HPDE6-E6E7 (cell line): ENCODE results near the gene RBM22.
"Not testable (repeated sequence)": the region's sequence is repeated elsewhere in the genome, so short reads cannot be mapped to it uniquely, and the experiment has no call there.

Experiments used
- DNase-seq: peaks from one replicate; pipeline ENCODE4 v3.0.0; 2011; ENCODE audit warnings: missing footprints; ENCODE audit errors: extremely low spot score

Gene RBM22

GRCh38 chr5:150700594-150701377, at the start of gene RBM22:
Gene RBM22 (minus strand): TSS chr5:150701062. CDS start chr5:150700985, 77 bp downstream.
- peak; percentile 74 for DNase-seq

- DNase-seq, result no peak
These were observed 49.6 kb upstream of the RBM22 start for GRCh38 chr5:150750469-150750868.

DNA sequence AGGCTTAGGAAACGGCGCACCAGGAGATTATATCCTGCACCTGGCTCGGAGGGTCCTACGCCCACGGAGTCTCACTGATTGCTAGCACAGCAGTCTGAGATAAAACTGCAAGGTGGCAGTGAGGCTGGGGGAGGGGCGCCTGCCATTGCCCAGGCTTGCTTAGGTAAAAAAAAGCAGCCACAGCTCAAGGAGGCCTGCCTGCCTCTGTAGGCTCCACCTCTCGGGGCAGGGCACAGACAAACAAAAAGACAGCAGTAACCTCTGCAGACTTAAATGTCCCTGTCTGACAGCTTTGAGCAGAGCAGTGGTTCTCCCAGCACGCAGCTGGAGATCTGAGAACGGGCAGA, 42.3 kb upstream of the RBM22 start:
- not testable (repeated sequence) for DNase-seq

DNA sequence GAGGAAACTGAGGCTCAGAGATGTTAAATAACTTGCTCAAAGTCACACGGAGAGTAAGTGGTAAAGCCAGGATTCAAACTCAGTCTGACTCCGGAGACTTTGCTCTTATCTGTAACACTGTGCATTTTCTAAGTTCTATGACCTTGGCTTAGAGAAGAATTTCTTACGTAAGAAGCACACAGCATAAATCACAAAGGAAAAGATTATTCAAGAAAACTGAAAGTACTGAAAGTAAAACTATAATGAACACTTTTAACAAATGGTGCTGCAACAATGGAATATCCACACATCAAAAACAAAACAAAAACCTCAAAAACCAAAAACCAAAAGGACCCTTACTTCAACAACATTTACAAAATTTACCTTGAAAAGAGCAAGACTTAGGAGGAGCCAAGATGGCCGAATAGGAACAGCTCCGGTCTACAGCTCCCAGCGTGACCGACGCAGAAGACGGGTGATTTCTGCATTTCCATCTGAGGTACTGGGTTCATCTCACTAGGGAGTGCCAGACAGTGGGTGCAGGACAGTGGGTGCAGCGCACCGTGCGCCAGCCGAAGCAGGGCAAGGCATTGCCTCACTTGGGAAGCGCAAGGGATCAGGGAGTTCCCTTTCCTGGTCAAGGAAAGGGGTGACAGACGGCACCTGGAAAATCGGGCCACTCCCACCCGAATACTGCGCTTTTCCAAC, 41.7 kb upstream of the RBM22 start:
- DNase-seq, result not testable (repeated sequence)

GRCh38 chr5:150740992-150741391, 40.1 kb upstream of the RBM22 start:
- no peak for DNase-seq

- no peak for DNase-seq
These were observed 38.0 kb upstream of the RBM22 start for GRCh38 chr5:150738862-150739261.

DNA sequence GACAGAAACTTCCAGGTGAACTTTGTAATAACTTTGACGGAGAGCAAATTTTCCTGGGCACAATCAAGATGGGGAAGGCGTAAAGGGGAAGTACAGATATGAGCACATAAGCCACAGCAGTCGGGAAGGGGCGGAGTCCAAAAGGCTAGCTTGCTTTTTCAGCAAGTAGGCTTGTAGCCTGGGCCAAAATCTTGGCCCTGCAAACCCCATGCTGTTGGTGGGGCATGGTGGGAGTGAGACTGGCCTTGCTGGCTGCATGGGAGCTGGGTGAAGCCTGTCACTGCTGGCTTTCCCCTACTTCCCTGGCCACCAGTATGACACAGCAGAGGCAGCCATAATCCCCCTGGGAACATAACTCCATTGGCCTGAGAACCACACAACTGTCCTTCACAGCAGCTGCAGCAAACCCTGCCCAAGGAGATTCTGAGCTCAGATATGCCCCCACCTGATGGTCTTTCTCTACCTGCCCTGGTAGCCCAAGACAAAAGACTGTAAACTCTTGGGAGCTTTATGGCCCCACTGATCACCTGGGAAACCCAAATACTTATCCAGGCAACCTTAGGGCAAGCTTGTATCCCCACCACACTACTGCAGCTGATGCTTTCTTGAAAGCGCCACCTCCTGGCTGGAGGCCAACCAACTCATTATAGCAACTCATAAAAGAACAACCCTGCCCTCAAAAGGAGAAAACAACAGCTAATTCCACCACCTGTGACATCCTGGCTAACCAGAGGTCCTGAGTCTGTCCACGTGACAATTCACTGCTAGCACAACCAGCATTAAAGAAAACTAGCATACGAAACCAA, 33.9 kb upstream of the RBM22 start:
- DNase-seq, result no peak

DNA sequence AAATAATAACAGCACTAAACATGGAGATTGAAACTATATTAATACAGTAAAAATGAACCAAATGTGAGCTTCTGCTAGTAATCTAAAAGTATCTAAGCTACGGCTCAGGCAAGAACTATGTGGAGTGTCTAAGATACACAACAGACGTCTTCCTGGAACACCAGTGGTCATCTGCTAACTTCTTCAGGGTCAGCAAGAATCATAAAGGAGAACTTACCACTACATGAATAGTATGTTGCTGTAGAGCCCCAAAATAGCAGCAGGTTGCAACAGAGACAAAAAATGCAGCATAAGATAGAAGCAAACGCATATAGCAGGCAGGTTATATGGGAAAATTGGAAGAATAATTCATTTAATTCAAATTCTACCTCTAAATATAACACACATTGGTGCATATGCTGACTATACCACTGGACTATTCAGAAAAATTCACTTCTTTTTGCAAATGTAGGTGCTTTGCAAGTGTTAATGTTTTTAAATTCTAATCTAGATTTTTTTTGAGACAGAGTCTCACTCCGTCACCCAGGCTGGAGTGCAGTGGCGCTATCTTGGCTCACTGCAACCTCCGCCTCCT, 30.9 kb upstream of the RBM22 start:
- no peak for DNase-seq

DNA sequence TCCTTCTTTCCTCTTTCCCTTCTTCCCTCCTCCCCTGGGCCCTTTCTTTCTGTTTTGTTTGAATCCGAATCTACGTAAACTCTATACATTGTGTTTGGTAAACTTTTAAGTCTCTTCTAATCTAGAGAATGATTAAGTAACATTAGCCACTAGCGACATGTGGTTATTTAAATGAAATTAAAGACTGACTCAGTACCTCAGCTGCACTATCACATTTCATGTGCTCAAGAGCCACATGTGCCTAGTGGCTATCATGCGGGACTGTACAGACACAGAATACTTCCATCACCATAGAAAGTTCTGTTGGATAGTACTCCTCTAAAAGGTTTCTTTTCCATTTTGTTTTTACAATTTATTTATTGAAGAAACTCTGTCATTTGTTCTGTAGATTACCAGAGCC, 29.0 kb upstream of the RBM22 start:
- DNase-seq, result no peak

GRCh38 chr5:150723845-150724244, 23.0 kb upstream of the RBM22 start:
- no peak for DNase-seq

DNA sequence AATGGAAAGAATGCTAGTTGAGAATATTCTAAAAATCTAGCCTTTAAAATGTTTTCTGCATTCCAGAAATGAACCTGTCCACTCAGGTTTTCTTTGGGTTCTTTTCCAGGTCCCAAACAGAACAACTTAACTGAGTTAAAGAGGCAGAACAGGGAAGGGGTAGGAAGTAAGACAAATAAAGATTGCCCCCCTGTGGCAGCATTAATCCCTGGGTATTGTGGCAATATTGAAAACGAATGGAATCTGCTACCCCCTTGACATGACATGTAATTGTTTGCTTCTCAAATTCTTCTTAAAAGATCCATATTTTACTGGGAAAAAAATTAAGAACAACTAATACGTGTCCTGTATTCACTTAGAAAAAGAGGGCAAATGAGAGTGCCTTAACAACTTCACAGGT, 9.3 kb upstream of the RBM22 start:
- DNase-seq, result no peak

- DNase-seq, result no peak
These were observed 6.0 kb upstream of the RBM22 start for GRCh38 chr5:150706776-150707390.

DNA sequence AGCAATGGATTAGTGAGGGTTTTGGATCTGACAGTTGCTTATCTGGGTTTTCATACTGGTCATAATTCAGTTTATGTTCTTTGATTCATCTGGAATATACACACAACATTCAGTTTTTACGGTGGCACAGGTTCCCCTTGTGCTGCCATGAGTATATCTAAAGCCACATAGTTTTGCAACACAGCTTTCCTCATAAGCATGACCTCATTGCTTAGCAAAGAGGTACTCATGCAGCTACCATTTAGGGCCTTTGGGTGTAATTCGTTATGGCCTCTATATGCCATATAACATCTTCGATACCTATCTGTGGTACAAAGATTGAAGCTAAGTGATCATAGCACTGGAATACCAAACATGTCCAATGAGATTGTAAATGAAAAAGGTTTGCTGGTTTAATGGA, 2.9 kb upstream of the RBM22 start:
- DNase-seq, result no peak

- DNase-seq, result no peak
These were observed 642 bp downstream of the RBM22 start for GRCh38 chr5:150700246-150700593.

- DNase-seq, result no peak
These were observed 6.2 kb downstream of the RBM22 start for GRCh38 chr5:150694612-150695011.

DNA sequence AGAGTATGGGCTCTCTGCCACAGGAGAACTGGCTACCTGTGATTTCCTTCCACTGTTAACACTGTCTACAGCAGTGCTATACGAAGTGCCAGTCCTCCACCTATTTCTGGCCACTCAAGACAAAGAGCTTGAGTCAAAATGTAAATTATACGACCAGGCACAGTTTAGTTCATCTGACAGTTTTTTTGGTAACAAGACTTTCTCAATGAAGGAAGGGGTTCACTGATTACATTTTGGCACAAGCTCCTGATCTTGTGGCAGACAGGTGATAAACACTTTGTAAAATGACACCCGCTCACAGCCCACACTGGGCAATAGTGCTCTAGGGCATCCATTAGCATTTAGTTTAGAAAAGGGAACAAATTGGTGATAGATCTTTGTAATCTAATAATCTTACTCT, 8.6 kb downstream of the RBM22 start:
- DNase-seq, result no peak

DNA sequence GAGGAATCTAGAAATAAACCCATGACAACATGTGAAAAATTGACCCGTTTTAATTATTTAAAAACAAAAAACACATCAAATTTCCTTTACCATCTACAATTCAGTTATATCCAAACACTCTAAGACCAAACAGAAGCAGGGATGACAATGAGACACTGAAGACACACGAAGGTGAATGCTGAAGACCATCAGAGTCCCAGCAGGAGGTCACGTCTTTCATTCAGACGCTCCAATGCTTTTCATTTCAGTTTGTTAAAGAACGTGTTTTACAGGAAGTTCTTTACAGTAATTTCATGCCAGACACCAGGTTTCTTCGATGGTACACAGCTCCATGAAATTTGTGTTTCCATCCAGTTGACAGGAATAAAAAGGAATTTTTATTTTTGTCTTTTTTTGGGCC, 10.1 kb downstream of the RBM22 start:
- no peak for DNase-seq

DNA sequence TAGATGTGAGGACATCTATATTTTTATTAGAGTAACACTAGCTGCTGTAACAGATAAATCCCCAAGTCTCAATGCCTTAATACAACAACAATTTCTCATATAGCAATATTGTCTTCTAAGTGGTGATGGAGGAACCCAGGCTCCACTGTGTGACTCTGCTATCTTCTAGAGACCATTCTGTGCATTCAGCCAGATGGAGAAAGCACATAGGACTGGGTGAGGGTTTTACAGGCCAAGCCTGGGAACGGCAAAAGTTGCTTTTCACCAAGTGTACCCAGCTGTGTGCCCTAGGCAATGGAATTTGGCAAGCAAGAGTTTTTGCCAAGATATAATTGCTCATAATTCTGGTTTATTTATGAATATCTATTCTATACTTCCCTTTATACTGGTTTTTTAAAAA, 11.7 kb downstream of the RBM22 start:
- no peak for DNase-seq

DNA sequence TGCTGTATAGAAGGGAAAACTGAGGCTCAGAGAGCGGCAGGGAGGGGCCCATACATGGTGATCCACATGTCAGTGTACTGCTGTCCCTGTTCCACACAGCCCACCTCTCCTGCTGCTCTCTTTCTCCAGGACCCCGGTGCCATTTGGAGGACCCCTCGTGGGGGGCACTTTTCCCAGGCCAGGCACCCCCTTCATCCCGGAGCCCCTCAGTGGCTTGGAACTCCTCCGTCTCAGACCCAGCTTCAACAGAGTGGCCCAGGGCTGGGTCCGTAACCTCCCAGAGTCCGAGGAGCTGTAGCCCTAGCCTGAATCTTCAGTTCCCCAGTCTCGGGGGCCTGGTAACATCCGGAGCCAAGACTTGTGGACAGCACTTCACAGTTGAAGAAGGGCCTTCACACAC, 24.3 kb downstream of the RBM22 start:
- no peak for DNase-seq

DNA sequence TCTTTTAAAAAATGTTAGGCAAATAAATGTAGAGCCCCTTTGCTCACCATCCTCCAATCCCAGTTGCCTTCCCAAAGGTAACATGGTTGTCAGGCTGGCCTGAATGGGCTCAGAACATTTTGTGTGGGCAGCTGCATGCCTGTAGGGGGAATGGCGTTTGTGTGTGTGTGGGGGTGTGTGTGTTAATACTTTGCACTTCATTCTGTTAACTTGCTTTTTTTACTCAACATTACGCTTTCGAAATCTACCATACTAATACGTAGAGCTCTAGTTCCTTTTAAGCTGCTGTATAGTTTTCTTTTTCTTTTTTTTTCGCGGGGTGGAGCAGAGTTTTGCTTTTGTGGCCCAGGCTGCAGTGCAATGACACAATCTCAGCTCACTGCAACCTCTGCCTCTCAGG, 25.8 kb downstream of the RBM22 start:
- no peak for DNase-seq

DNA sequence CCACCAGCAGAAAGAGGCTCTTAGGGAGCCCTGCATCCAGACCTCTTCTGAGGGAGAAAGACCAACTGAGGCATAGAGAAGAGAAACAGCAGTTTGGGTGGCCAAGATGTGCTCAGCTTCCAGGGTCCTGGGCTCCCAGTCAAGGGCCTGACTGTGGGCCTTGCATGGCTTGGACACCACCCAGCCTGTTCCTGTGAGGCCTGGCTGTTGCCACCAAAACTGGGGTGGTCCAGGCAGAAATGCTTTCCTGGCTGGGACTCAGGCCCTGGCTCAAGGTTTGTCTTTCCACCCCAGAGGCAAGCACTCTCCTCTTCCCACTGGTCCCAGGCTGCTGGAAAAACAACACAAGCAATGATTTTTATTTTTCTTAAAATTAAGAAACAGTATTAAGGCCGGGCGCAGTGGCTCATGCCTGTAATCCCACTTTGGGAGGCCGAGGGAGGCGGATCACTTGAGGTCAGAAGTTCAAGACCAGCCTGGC, 26.5 kb downstream of the RBM22 start:
- DNase-seq, result no peak

- no peak for DNase-seq
These were observed 28.0 kb downstream of the RBM22 start for GRCh38 chr5:150672884-150673275.
